NAMALWA (cell line): ENCODE data around the gene CHRND.

Experiments
- DNase-seq: peaks from one replicate; pipeline ENCODE4 v3.0.0-alpha.2; 2015; ENCODE audit warnings: low spot score

CHRND gene

GRCh38 chr2:232525791-232526371 lies at the start of gene CHRND:
Gene CHRND (plus strand): TSS chr2:232526160. CDS start chr2:232526216, 56 bp downstream.
- DNase-seq: no peak

GRCh38 chr2:232476791-232477190 lies 49.2 kb upstream of the CHRND start:
- no peak for DNase-seq

- no peak for DNase-seq
Measured at GRCh38 chr2:232477751-232478510, 48.0 kb upstream of the CHRND start.

- no peak for DNase-seq
Measured at GRCh38 chr2:232478571-232479340, 47.2 kb upstream of the CHRND start.

GRCh38 chr2:232479341-232480200 lies 46.4 kb upstream of the CHRND start:
- no peak for DNase-seq

- DNase-seq: no peak
Measured at GRCh38 chr2:232480201-232481190, 45.5 kb upstream of the CHRND start.

- no peak for DNase-seq
Measured at GRCh38 chr2:232481322-232482140, 44.4 kb upstream of the CHRND start.

- DNase-seq: no peak
Measured at GRCh38 chr2:232482301-232483238, 43.4 kb upstream of the CHRND start.

- DNase-seq: no peak
Measured at GRCh38 chr2:232483311-232483922, 42.5 kb upstream of the CHRND start.

- no peak for DNase-seq
Measured at GRCh38 chr2:232483923-232484627, 41.9 kb upstream of the CHRND start.

- DNase-seq: no peak
Measured at GRCh38 chr2:232484628-232485347, 41.2 kb upstream of the CHRND start.

- no peak for DNase-seq
Measured at GRCh38 chr2:232485348-232485756, 40.6 kb upstream of the CHRND start.

- DNase-seq: no peak
Measured at GRCh38 chr2:232485757-232486557, 40.0 kb upstream of the CHRND start.

GRCh38 chr2:232486558-232487384 lies 39.2 kb upstream of the CHRND start:
- DNase-seq: no peak
